ENCODE data around the gene HCN2. TPM values are rescaled to one million over a fixed set of nuclear protein-coding genes. Genes with fewer than 3 reads are reported as not detected.

The HCN2 gene
- polyA plus RNA-seq, 1 of the 3 experiments (the other 2 are of a cell fraction): 5.6 TPM

GRCh38 chr19:607301-608154 lies 17.8 kb downstream of the HCN2 start:
- Histone ChIP-seq H3K27ac (ENCODE audit: low read depth in 2 of 2, low read length in 1 of 2) (no peak overlapping the region), H3K9me3 (no peaks in the 10 kb centered on the region), H3K4me3 (ENCODE audit: low read depth in 2 of 2, low read length in 1 of 2) (no peak overlapping the region), H4K20me1 (ENCODE audit: insufficient read depth) (no peaks in the 10 kb centered on the region), H2AFZ (ENCODE audit: low read depth) (no peak overlapping the region), H3K4me2 (no peak overlapping the region), H3K4me1 (ENCODE audit: control insufficient read depth in 1 of 2, insufficient read depth in 2 of 2, low read depth in 1 of 2, low read length in 1 of 2) (peaks cover 5 to 35% of the 10 kb centered on the region in 2 experiments; a peak in 3 of 4 replicates), H3F3A (replicated peaks; ENCODE audit: insufficient read depth) (peaks cover 26% of the 10 kb centered on the region), H3K9ac (no peak overlapping the region), H3K36me3 (replicated peaks in 1 of 2; ENCODE audit: control insufficient read depth in 1 of 2, insufficient read depth in 2 of 2, low read length in 1 of 2) (no peaks in the 10 kb centered on the region), H3K9me2 (no peaks in the 10 kb centered on the region), H3K79me2 (ENCODE audit: insufficient read depth) (no peaks in the 10 kb centered on the region), H3K27me3 (ENCODE audit: insufficient read depth) (no peaks in the 10 kb centered on the region)
- POLR2A ChIA-PET: no interaction called here
- WGBS (ENCODE audit: low lambda C conversion rate): 95% methylated on average over 19 of the region's 30 CpGs
- TF ChIP-seq USF1 (IDR thresholded peaks at IDR 0.05; ENCODE audit: borderline replicate concordance, low read depth) (no peak), EZH2phosphoT487 (IDR thresholded peaks at IDR 0.05; ENCODE audit: borderline replicate concordance, low read depth) (no peak), TAF1 (IDR thresholded peaks at IDR 0.05; ENCODE audit: borderline replicate concordance, low read depth, low read length) (no peak), GABPA (IDR thresholded peaks at IDR 0.05; ENCODE audit: low read depth) (no peak), PBX3 (IDR thresholded peaks at IDR 0.05) (no peak), YY1 (IDR thresholded peaks at IDR 0.05; ENCODE audit: low read depth) (no peak), RCOR1 (IDR thresholded peaks at IDR 0.05; ENCODE audit: low read length) (no peak), FOSL2 (IDR thresholded peaks at IDR 0.05; ENCODE audit: borderline replicate concordance, low read depth) (no peak), CTCF (IDR thresholded peaks at IDR 0.05) (no peak), MXI1 (IDR thresholded peaks at IDR 0.05; ENCODE audit: low read depth, low read length) (no peak), NFIC (IDR thresholded peaks at IDR 0.05; ENCODE audit: borderline replicate concordance) (no peak), MEF2A (IDR thresholded peaks at IDR 0.05; ENCODE audit: borderline replicate concordance, low read depth) (no peak)
- no peak for DNase-seq
- CTCF ChIA-PET: interaction anchor here (0.7 to 1.8 kb wide), 7 partner anchors 18 to 57 kb away, joined by 3 to 10 read pairs (median 3); partner anchors contain the start of gene RNF126
